HepG2 (cell line): ENCODE measurements around the gene ACAP3. TPM values are rescaled to one million over a fixed set of nuclear protein-coding genes. Genes with fewer than 3 reads are reported as not detected.
A peak's percentile ranks its signal among the peaks of the same experiment; 100 is the strongest.

ENCODE experiments used
- ATAC-seq: fragments of 200-7000 bp; cut with Tn5 transposase; 3 replicates; pipeline ENCODE4 v1.9.1; 2020; ENCODE audit warnings: mild to moderate bottlenecking, moderate library complexity
- BruUV-seq: library from RNA; stranded (reverse); fragments of 400-500 nt; replicated peaks from 2 replicates; lab custom pipeline; 2021; lab: Mats Ljungman, UMichigan
- CTCF ChIA-PET: fragments of 300-600 bp; formaldehyde crosslinking; extraction: SDS; loops from one replicate; lab custom pipeline; 2021; ENCODE audit warnings: low total read pairs, inconsistent platforms, low intra/inter-chr PET ratio; lab: Yijun Ruan, JAX
- POLR2A ChIA-PET: fragments of 350-600 bp; sonication (Branson Sonifier 250); formaldehyde crosslinking; loops from one replicate; lab custom pipeline; 2020; ENCODE audit warnings: antibody characterized with exemption, inconsistent platforms; lab: Yijun Ruan, JAX
- DNase-seq: peaks from one replicate; pipeline ENCODE4 v3.0.0-alpha.2; 2015; ENCODE audit warnings: low spot score
- FAIRE-seq: peaks from 3 replicates; lab custom pipeline; 2011; peaks lifted over from hg19 to GRCh38; lab: Jason Lieb, UNC
- H2AFZ ChIP-seq: one replicate; pipeline ENCODE4 v1.6.1; 2011; ENCODE audit warnings: low read length, inconsistent platforms
- H3K27ac ChIP-seq: fragments of 300-600 bp; 3 replicates; pipeline ENCODE4 v1.8.0; 2011; ENCODE audit warnings: mixed run types, mild to moderate bottlenecking, mixed read lengths, low read length, inconsistent platforms; ENCODE audit not compliant: insufficient read depth; ENCODE audit errors: extremely low read length
- H3K27me3 ChIP-seq, 2 experiments: fragments of 200-600 bp in 1 of 2; 2 replicates in 1 of 2; 3 replicates in 1 of 2; pipeline versions ENCODE4 v1.6.0 to v1.8.0; 2011; ENCODE audit warnings: low read length in 2 of 2, mild to moderate bottlenecking in 2 of 2, moderate library complexity in 2 of 2, inconsistent platforms in 1 of 2; ENCODE audit not compliant: insufficient read depth in 2 of 2, control insufficient read depth in 1 of 2
- H3K36me3 ChIP-seq, 2 experiments: fragments of 200-600 bp in 1 of 2; replicated peaks in 1 of 2; 2 replicates in 1 of 2; 3 replicates in 1 of 2; pipeline versions ENCODE4 v1.5.1 to v1.8.0; 2011; ENCODE audit warnings: low read length in 2 of 2, inconsistent platforms in 1 of 2; ENCODE audit not compliant: insufficient read depth in 2 of 2, control insufficient read depth in 1 of 2
- H3K4me1 ChIP-seq: 2 replicates; pipeline ENCODE4 v1.5.1; 2012; ENCODE audit warnings: low read length, inconsistent platforms; ENCODE audit not compliant: insufficient read depth
- H3K4me2 ChIP-seq: 2 replicates; pipeline ENCODE4 v1.6.0; 2011; ENCODE audit warnings: low read depth, low read length, inconsistent platforms
- H3K4me3 ChIP-seq, 3 experiments: fragments of 200-600 bp in 1 of 3; sonication (generic), shearing (Covaris generic) in 1 of 3; replicated peaks in 1 of 3; 2 replicates each; pipeline ENCODE4 v1.5.1; 2011 to 2016; ENCODE audit warnings: low read length in 3 of 3, inconsistent platforms in 2 of 3, low read depth in 2 of 3, mild to moderate bottlenecking in 2 of 3, control low read depth in 1 of 3, mixed read lengths in 1 of 3; ENCODE audit not compliant: insufficient read depth in 1 of 3
- H3K79me2 ChIP-seq: one replicate; pipeline ENCODE4 v1.6.1; 2011; ENCODE audit warnings: low read length, inconsistent platforms; ENCODE audit not compliant: insufficient read depth
- H3K9ac ChIP-seq: 2 replicates; pipeline ENCODE4 v1.6.0; 2011; ENCODE audit warnings: mild to moderate bottlenecking, low read depth, low read length, inconsistent platforms; ENCODE audit not compliant: insufficient read depth
- H3K9me3 ChIP-seq: 2 replicates; pipeline ENCODE4 v1.5.1; 2012; ENCODE audit warnings: mild to moderate bottlenecking, low read length
- H4K20me1 ChIP-seq: 2 replicates; pipeline ENCODE4 v1.6.0; 2011; ENCODE audit warnings: inconsistent platforms, mild to moderate bottlenecking, low read length, moderate library complexity; ENCODE audit not compliant: insufficient read depth
- AGO1 ChIP-seq: fragments of 200-400 bp; formaldehyde crosslinking; IDR thresholded peaks from 2 replicates; pipeline ENCODE4 v1.6.1; 2017; ENCODE audit warnings: mild to moderate bottlenecking, low read depth, low read length, moderate library complexity; ENCODE audit not compliant: poor library complexity, severe bottlenecking
- HES4 ChIP-seq: sonication (generic); formaldehyde crosslinking; IDR thresholded peaks from 2 replicates; pipeline ENCODE4 v1.9.0; 2021; ENCODE audit warnings: mild to moderate bottlenecking, missing genetic modification reagents, borderline replicate concordance
- HNRNPUL1 ChIP-seq: fragments of 200-400 bp; formaldehyde crosslinking; IDR thresholded peaks from 2 replicates; pipeline ENCODE4 v1.6.1; 2017; ENCODE audit warnings: low read depth, mild to moderate bottlenecking, low read length, moderate library complexity
- MYC ChIP-seq: sonication (generic); formaldehyde crosslinking; IDR thresholded peaks from 2 replicates; pipeline ENCODE4 v1.9.0; 2021; ENCODE audit warnings: missing genetic modification reagents, borderline replicate concordance
- MZF1 ChIP-seq: sonication (generic); formaldehyde crosslinking; IDR thresholded peaks from 2 replicates; pipeline ENCODE4 v1.8.1; 2023; ENCODE audit warnings: mild to moderate bottlenecking, missing genetic modification reagents, borderline replicate concordance
- PAF1 ChIP-seq: IDR thresholded peaks from 2 replicates; pipeline ENCODE4 v1.6.1; 2016; ENCODE audit warnings: missing genetic modification reagents, missing compliant biosample characterization
- SIN3B ChIP-seq: fragments of 150-350 bp; IDR thresholded peaks from 2 replicates; pipeline ENCODE4 v1.6.1; 2014; ENCODE audit warnings: low read length
- ZFP37 ChIP-seq: sonication (generic); formaldehyde crosslinking; IDR thresholded peaks from 2 replicates; pipeline ENCODE4 v1.4.0; 2020; ENCODE audit warnings: missing genetic modification reagents, borderline replicate concordance
- ZNF235 ChIP-seq: sonication (generic); formaldehyde crosslinking; IDR thresholded peaks from 2 replicates; pipeline ENCODE4 v1.8.1; 2023; ENCODE audit warnings: mild to moderate bottlenecking, missing genetic modification reagents, borderline replicate concordance
- ZNF431 ChIP-seq: sonication (generic); formaldehyde crosslinking; IDR thresholded peaks from 2 replicates; pipeline ENCODE4 v1.9.0; 2022; ENCODE audit warnings: missing genetic modification reagents, low read depth, mild to moderate bottlenecking, borderline replicate concordance
- ZNF451 ChIP-seq: sonication (generic); formaldehyde crosslinking; IDR thresholded peaks from 2 replicates; pipeline ENCODE4 v1.5.0; 2020; ENCODE audit warnings: mild to moderate bottlenecking, missing genetic modification reagents
- WGBS: methylation state at CpG from one replicate; pipeline ENCODE4 v1.1.6; 2017; ENCODE audit warnings: low lambda C conversion rate; 5-methylcytosine and 5-hydroxymethylcytosine counted together
- in situ Hi-C: cut with HindIII; loops from 2 replicates; pipeline ENCODE4 v1.10.0; 2017; ENCODE audit warnings: low pct_unique_long_range_greater_than_20kb; ENCODE audit not compliant: extremely low pct_ligation_motif_present
- intact Hi-C: fragments of 100-400 bp; cut with micrococcal nuclease; formaldehyde crosslinking; loops from one replicate; pipeline ENCODE4 v1.10.0; 2022; ENCODE audit not compliant: unreplicated experiment
- polyA plus RNA-seq, 8 experiments: library from polyadenylated mRNA; depleted of rRNA in 3 of 8; stranded (reverse) in 7 of 8; unstranded in 1 of 8; fragments of >200 nt; fragmentation: Illumina TruSeq in 4 of 8; extraction: Trizol in 4 of 8; gene quantifications; 2 replicates each; pipeline versions ENCODE4 v1.2.1 to v1.2.3, GENCODE V29; 2011 to 2016; ENCODE audit warnings: low read depth in 4 of 8, missing spikeins in 1 of 8, mixed read lengths in 1 of 8; ENCODE audit not compliant: insufficient read depth in 1 of 8
- total RNA-seq, 5 experiments: library from RNA; depleted of rRNA; stranded (reverse); fragments of >200 nt; fragmentation: Illumina TruSeq; extraction: Trizol; gene quantifications; 2 replicates each; pipeline ENCODE4 v1.2.3, GENCODE V29; 2016; ENCODE audit warnings: low read depth in 1 of 5
- TF ChIP-seq, protein P1 (sequence below): sonication (generic); formaldehyde crosslinking; conservative IDR thresholded peaks from 2 replicates; pipeline ENCODE4 v1.5.0; 2020; ENCODE audit warnings: missing genetic modification reagents
- TF ChIP-seq, protein P2 (sequence below): sonication (generic); formaldehyde crosslinking; IDR thresholded peaks from 2 replicates; pipeline ENCODE4 v1.4.0; 2020; ENCODE audit warnings: mild to moderate bottlenecking, missing genetic modification reagents
- TF ChIP-seq, protein P3 (sequence below): sonication (generic); formaldehyde crosslinking; IDR thresholded peaks from 2 replicates; pipeline ENCODE4 v1.5.1; 2020; ENCODE audit warnings: missing genetic modification reagents, mild to moderate bottlenecking, borderline replicate concordance
- TF ChIP-seq, protein P4 (sequence below): sonication (generic); formaldehyde crosslinking; IDR thresholded peaks from 2 replicates; pipeline ENCODE4 v1.5.1; 2020; ENCODE audit warnings: missing genetic modification reagents, mild to moderate bottlenecking, borderline replicate concordance

ACAP3 gene
- total and polyA plus RNA-seq, 2 of the 13 experiments (the other 11 are each of a cell fraction or from before 2014, with no cell fraction given), result 29.4 to 50.8 TPM

DNA sequence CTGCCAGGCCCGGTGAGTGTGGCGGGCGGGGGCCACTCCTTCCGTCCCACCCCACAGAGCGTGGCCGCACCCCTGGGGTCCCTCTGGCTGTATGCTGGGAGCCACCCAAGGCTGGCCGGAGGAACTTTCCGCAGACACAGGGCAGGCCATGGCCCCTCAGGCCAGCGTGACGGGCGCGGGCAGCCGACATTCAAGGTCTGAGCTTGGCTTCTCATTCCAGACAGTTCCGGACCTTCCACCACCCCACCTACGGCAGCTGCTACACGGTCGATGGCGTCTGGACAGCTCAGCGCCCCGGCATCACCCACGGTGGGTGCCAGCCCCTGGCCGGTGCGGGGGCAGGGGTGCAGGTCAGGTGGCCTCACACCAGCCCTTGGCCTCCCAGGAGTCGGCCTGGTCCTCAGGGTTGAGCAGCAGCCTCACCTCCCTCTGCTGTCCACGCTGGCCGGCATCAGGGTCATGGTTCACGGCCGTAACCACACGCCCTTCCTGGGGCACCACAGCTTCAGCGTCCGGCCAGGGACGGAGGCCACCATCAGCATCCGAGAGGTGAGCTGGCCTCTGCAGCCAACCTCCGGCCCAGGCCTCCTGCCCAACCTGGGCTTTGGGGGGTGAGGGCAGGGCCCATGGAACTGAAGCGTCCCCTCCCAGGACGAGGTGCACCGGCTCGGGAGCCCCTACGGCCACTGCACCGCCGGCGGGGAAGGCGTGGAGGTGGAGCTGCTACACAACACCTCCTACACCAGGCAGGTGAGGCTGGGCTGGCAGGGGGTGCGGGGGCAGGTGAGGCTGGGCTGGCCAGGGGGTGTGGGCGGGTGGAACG lies 20.2 kb downstream of the ACAP3 start (continued):
- TF ChIP-seq, protein P1, sequence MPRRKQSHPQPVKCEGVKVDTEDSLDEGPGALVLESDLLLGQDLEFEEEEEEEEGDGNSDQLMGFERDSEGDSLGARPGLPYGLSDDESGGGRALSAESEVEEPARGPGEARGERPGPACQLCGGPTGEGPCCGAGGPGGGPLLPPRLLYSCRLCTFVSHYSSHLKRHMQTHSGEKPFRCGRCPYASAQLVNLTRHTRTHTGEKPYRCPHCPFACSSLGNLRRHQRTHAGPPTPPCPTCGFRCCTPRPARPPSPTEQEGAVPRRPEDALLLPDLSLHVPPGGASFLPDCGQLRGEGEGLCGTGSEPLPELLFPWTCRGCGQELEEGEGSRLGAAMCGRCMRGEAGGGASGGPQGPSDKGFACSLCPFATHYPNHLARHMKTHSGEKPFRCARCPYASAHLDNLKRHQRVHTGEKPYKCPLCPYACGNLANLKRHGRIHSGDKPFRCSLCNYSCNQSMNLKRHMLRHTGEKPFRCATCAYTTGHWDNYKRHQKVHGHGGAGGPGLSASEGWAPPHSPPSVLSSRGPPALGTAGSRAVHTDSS (CRISPR knock-in tag), result no peak
- TF ChIP-seq, all 625 proteins: peak for 139

DNA sequence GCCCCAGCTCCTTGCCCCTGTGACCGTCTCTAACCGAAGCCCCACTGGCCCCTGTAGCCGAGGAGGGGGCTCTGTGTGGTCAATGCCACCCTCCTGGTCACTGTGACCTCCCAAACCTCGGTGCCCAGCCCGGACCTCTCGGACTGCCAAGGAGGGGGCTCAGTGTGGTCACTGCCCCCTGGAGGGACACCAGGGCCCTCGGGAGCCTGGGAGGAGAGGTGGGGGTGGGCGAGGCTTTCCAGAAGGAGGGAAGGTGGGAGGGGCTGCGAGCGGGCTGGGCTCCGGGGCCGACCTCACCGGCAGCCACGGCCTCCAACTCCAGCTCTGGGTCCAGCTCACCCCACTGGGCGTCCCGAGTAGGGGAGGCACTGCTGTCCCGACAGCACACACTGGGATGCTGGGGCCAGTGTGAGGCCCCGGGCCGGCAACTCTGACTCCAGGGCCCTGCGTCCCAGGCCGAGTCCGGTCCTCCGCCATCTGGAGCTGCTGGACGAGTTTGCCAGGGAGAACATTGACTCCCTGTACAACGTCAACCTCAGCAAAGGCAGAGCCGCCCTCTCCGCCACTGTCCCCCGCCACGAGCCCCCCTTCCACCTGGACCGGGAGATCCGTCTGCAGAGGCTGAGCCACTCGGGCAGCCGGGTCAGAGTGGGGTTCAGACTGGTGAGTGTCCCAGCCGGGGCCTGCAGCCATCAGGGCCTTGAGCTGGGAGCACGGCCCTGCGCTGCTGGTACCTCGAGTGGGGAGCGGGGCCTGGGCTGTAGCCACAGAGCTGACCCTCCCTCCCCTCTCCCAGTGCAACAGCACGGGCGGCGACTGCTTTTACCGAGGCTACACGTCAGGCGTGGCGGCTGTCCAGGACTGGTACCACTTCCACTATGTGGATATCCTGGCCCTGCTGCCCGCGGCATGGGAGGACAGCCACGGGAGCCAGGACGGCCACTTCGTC lies 21.1 kb downstream of the ACAP3 start:
- DNase-seq, result no peak
- H3K36me3 ChIP-seq, result no peaks in the 10 kb centered on the region
- peak overlapping the region; percentile 58 for H3K4me2 ChIP-seq
- H3K79me2 ChIP-seq, result no peaks in the 10 kb centered on the region
- no peak for FAIRE-seq
- no peaks in the 10 kb centered on the region for H3K9me3 ChIP-seq
- H3K9ac ChIP-seq, result no peak overlapping the region
- H3K4me3 ChIP-seq, result peak overlapping the region in 2 of 3 experiments; percentile 12 to 54; a peak in 1 of 6 replicates
- 35% methylated on average over 8 of the region's 50 CpGs for WGBS
- peak; percentile 1; the same call in 1 of the 3 replicates for ATAC-seq
- in situ Hi-C loops, result no loop called here
- no peaks in the 10 kb centered on the region for H4K20me1 ChIP-seq
- H3K27ac ChIP-seq, result no peak overlapping the region
- H3K4me1 ChIP-seq, result peaks cover 44% of the 10 kb centered on the region
- no TSS peak for BruUV-seq
- no peak overlapping the region for H2AFZ ChIP-seq
- ChIA-PET POLR2A (interaction anchor here (1.3 to 1.9 kb wide), 5 partner anchors 13 to 280 kb away, joined by 3 to 5 read pairs (median 3); partner anchors contain the start of genes AURKAIP1, ISG15 and UBE2J2), CTCF (no interaction called here)
- intact Hi-C loops, result no loop called here
- H3K27me3 ChIP-seq, result peaks cover 0 to 2% of the 10 kb centered on the region in 2 experiments; a peak in 1 of 5 replicates
- TF ChIP-seq, protein P2, sequence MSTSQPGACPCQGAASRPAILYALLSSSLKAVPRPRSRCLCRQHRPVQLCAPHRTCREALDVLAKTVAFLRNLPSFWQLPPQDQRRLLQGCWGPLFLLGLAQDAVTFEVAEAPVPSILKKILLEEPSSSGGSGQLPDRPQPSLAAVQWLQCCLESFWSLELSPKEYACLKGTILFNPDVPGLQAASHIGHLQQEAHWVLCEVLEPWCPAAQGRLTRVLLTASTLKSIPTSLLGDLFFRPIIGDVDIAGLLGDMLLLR (CRISPR knock-in tag), result no peak
- TF ChIP-seq SIN3B (no peak), ZNF451 (CRISPR knock-in tag) (no peak), AGO1 (peak; percentile 45), HNRNPUL1 (no peak), ZNF235 (CRISPR knock-in tag) (0 out of 2 replicates have a peak, but pooled peaks have one; percentile 38), MZF1 (CRISPR knock-in tag) (no peak), PAF1 (CRISPR knock-in tag) (no peak), ZNF431 (no peak), MYC (CRISPR knock-in tag) (0 out of 2 replicates have a peak, but pooled peaks have one; percentile 21), HES4 (CRISPR knock-in tag) (no peak), ZFP37 (CRISPR knock-in tag) (no peak)
- TF ChIP-seq, protein P3, sequence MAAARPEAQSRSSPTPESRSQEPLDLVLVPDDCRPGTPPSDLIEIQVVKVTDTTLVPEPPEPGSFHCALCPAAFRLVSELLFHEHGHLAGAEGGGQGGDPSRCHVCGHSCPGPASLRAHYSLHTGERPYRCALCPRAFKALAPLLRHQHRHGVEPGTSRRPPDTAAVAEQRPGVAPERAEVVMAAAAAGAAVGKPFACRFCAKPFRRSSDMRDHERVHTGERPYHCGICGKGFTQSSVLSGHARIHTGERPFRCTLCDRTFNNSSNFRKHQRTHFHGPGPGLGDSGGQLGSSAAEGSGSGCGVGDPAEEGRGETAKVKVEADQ (CRISPR knock-in tag), result 0 out of 2 replicates have a peak, but pooled peaks have one; percentile 2
- TF ChIP-seq, protein P4, sequence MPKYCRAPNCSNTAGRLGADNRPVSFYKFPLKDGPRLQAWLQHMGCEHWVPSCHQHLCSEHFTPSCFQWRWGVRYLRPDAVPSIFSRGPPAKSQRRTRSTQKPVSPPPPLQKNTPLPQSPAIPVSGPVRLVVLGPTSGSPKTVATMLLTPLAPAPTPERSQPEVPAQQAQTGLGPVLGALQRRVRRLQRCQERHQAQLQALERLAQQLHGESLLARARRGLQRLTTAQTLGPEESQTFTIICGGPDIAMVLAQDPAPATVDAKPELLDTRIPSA (CRISPR knock-in tag), result no peak
